ENCODE data around the gene FAM107B. TPM values are rescaled to one million over a fixed set of nuclear protein-coding genes. Genes with fewer than 3 reads are reported as not detected.

FAM107B gene
- total and polyA plus RNA-seq, 2 of the 13 experiments (the other 11 are each of a cell fraction or from before 2014, with no cell fraction given): 15.7 to 24.8 TPM

GRCh38 chr10:14533295-14533694 is 241.4 kb downstream of the FAM107B start:
- peak overlapping the region; percentile 9 for H3K27ac ChIP-seq (ENCODE audit: extremely low read length, insufficient read depth, low read length)
- no TSS peak for BruUV-seq (replicated peaks)
- FAIRE-seq (no peak), ATAC-seq (no peak), DNase-seq (ENCODE audit: low spot score) (no peak)
- 83% methylated on average over 16 of the region's 16 CpGs for WGBS (ENCODE audit: low lambda C conversion rate)
- H3K36me3 ChIP-seq (replicated peaks in 1 of 2; ENCODE audit: control insufficient read depth in 1 of 2, insufficient read depth in 2 of 2, low read length in 2 of 2): peaks cover 5 to 11% of the 10 kb centered on the region in 2 experiments; a peak in 3 of 5 replicates
- H3K4me2 ChIP-seq (ENCODE audit: low read depth, low read length): peak overlapping the region; percentile 83; the same call in 1 of the 2 replicates
- ChIA-PET POLR2A (interaction anchor here (0.8 to 1.2 kb wide), 2 partner anchors 17 to 305 kb away, joined by 3 to 8 read pairs; partner anchors contain the start of genes CDNF, HSPA14 and MSANTD7), CTCF (ENCODE audit: low intra/inter-chr PET ratio, low total read pairs) (no interaction called here)
- H4K20me1 ChIP-seq (ENCODE audit: insufficient read depth, low read length): peaks cover 31% of the 10 kb centered on the region
- peak; percentile 61; the same call in 1 of the 2 replicates for TF ChIP-seq ZBTB38 (CRISPR knock-in tag; IDR thresholded peaks at IDR 0.05)
- TF ChIP-seq GATA4 (IDR thresholded peaks at IDR 0.05; ENCODE audit: borderline replicate concordance, low read depth): no peak
- no peaks in the 10 kb centered on the region for H3K9me3 ChIP-seq (ENCODE audit: low read length)
- in situ Hi-C loops (cut with HindIII; ENCODE audit: extremely low pct_ligation_motif_present, low pct_unique_long_range_greater_than_20kb) (no loop called here), intact Hi-C loops (cut with micrococcal nuclease; ENCODE audit: unreplicated experiment) (loop anchor here (10.0 kb wide), 1 partner anchor 422 kb away; the partner anchor contains the start of genes DCLRE1C and MEIG1)
- no peak overlapping the region for H2AFZ ChIP-seq (ENCODE audit: low read length)
- peaks cover 67% of the 10 kb centered on the region for H3K4me1 ChIP-seq (ENCODE audit: insufficient read depth, low read length)
- no peak overlapping the region for H3K9ac ChIP-seq (ENCODE audit: insufficient read depth, low read depth, low read length)
- no peak overlapping the region for H3K4me3 ChIP-seq (replicated peaks in 1 of 3; ENCODE audit: insufficient read depth in 1 of 3, low read depth in 2 of 3, low read length in 3 of 3)
- H3K27me3 ChIP-seq (ENCODE audit: control insufficient read depth in 1 of 2, insufficient read depth in 2 of 2, low read length in 2 of 2): no peaks in the 10 kb centered on the region
- H3K79me2 ChIP-seq (ENCODE audit: insufficient read depth, low read length): peaks cover 24% of the 10 kb centered on the region

- H3K4me2 ChIP-seq (ENCODE audit: low read depth, low read length): peak overlapping the region; percentile 83
- CTCF ChIA-PET (ENCODE audit: low intra/inter-chr PET ratio, low total read pairs): no interaction called here
- DNase-seq (ENCODE audit: low spot score): peak; percentile 95
- TF ChIP-seq ATF4 (CRISPR knock-in tag; IDR thresholded peaks at IDR 0.05) (peak in 1 of 2 experiments; percentile 60; a peak in 1 of 4 replicates), MEIS1 (CRISPR knock-in tag; IDR thresholded peaks at IDR 0.05; ENCODE audit: borderline replicate concordance) (0 out of 2 replicates have a peak, but pooled peaks have one; percentile 33), CREB3 (CRISPR knock-in tag; IDR thresholded peaks at IDR 0.05) (no peak)
Observed at GRCh38 chr10:14532473-14533251, 242.0 kb downstream of the FAM107B start.

More at GRCh38 chr10:14532473-14533251, 242.0 kb downstream of the FAM107B start:
- Histone ChIP-seq H3K4me1 (ENCODE audit: insufficient read depth, low read length) (peaks cover 67% of the 10 kb centered on the region), H3K9ac (ENCODE audit: insufficient read depth, low read depth, low read length) (peak overlapping the region; percentile 19; the same call in 1 of the 2 replicates), H3K36me3 (replicated peaks in 1 of 2; ENCODE audit: control insufficient read depth in 1 of 2, insufficient read depth in 2 of 2, low read length in 2 of 2) (peaks cover 5 to 11% of the 10 kb centered on the region in 2 experiments; a peak in 4 of 5 replicates), H3K4me3 (replicated peaks in 1 of 3; ENCODE audit: insufficient read depth in 1 of 3, low read depth in 2 of 3, low read length in 3 of 3) (peak overlapping the region in 2 of 3 experiments; percentile 2 to 42; a peak in 5 of 6 replicates), H3K79me2 (ENCODE audit: insufficient read depth, low read length) (peaks cover 20% of the 10 kb centered on the region), H3K27ac (ENCODE audit: extremely low read length, insufficient read depth, low read length) (peak overlapping the region; percentile 9), H3K9me3 (ENCODE audit: low read length) (no peaks in the 10 kb centered on the region), H4K20me1 (ENCODE audit: insufficient read depth, low read length) (peaks cover 31% of the 10 kb centered on the region), H2AFZ (ENCODE audit: low read length) (no peak overlapping the region), H3K27me3 (ENCODE audit: control insufficient read depth in 1 of 2, insufficient read depth in 2 of 2, low read length in 2 of 2) (no peaks in the 10 kb centered on the region)
- ATAC-seq (peak; percentile 88), FAIRE-seq (peak; percentile 64)
- POLR2A ChIA-PET: interaction anchor here (0.8 to 1.2 kb wide), 2 partner anchors 18 to 305 kb away, joined by 3 to 8 read pairs; partner anchors contain the start of genes CDNF, HSPA14 and MSANTD7
- intact Hi-C loops (cut with micrococcal nuclease; ENCODE audit: unreplicated experiment): loop anchor here (1.0 to 10.0 kb wide), 2 partner anchors 33 to 422 kb away; partner anchors contain the start of genes DCLRE1C and MEIG1
- WGBS (ENCODE audit: low lambda C conversion rate): 8% methylated on average over 16 of the region's 17 CpGs
- BruUV-seq (replicated peaks): no TSS peak
- in situ Hi-C loops (cut with HindIII; ENCODE audit: extremely low pct_ligation_motif_present, low pct_unique_long_range_greater_than_20kb): no loop called here
